PC-9 (cell line): ENCODE results near the gene ARID2. TPM values are rescaled to one million over a fixed set of nuclear protein-coding genes. Genes with fewer than 3 reads are reported as not detected.
A peak's percentile ranks its signal among the peaks of the same experiment; 100 is the strongest.

Source experiments
- BruUV-seq: library from RNA; stranded (reverse); fragments of 400-500 nt; replicated peaks from 2 replicates; lab custom pipeline; 2021; lab: Mats Ljungman, UMichigan
- CTCF ChIA-PET: fragments of 300-600 bp; sonication (Branson Sonifier 250); formaldehyde crosslinking; loops from one replicate; lab custom pipeline; 2022; ENCODE audit warnings: antibody characterized with exemption; lab: Charles Lee
- POLR2A ChIA-PET: fragments of 300-600 bp; sonication (Branson Sonifier 250); formaldehyde crosslinking; loops from one replicate; lab custom pipeline; 2022; ENCODE audit warnings: antibody characterized with exemption; ENCODE audit not compliant: unreplicated experiment; lab: Charles Lee
- DNase-seq, 2 experiments: peaks; one replicate each; pipeline versions ENCODE4 v3.0.0 to v3.0.0-alpha.2; 2015 to 2022; ENCODE audit warnings: mixed read lengths in 1 of 2
- H2AFZ ChIP-seq: fragments of 200-600 bp; sonication (generic); 2 replicates; pipeline ENCODE4 v1.8.1; 2017; ENCODE audit warnings: antibody characterized with exemption
- H3F3A ChIP-seq: fragments of 200-600 bp; sonication (generic); 2 replicates; pipeline ENCODE4 v1.8.1; 2017; ENCODE audit warnings: antibody characterized with exemption, mild to moderate bottlenecking, low read depth; ENCODE audit not compliant: insufficient read depth
- H3K27ac ChIP-seq: fragments of 200-600 bp; sonication (generic); 2 replicates; pipeline ENCODE4 v1.6.1; 2016; ENCODE audit warnings: mixed run types
- H3K27me3 ChIP-seq: fragments of 200-600 bp; sonication (generic); 2 replicates; pipeline ENCODE4 v1.6.1; 2016; ENCODE audit warnings: low read depth, mixed run types; ENCODE audit not compliant: insufficient read depth
- H3K36me3 ChIP-seq: fragments of 200-600 bp; sonication (generic); 2 replicates; pipeline ENCODE4 v1.6.1; 2016; ENCODE audit warnings: low read depth, mixed run types
- H3K4me1 ChIP-seq: fragments of 200-600 bp; sonication (generic); replicated peaks from 2 replicates; pipeline ENCODE4 v1.6.1; 2016; ENCODE audit warnings: mixed run types; ENCODE audit not compliant: insufficient read depth
- H3K4me2 ChIP-seq: fragments of 200-600 bp; sonication (generic); 2 replicates; pipeline ENCODE4 v1.6.1; 2017; ENCODE audit warnings: mixed run types
- H3K4me3 ChIP-seq: fragments of 200-600 bp; sonication (generic); 2 replicates; pipeline ENCODE4 v1.6.1; 2016; ENCODE audit warnings: mixed run types
- H3K79me2 ChIP-seq: fragments of 200-600 bp; sonication (generic); 2 replicates; pipeline ENCODE4 v1.6.1; 2017; ENCODE audit warnings: low read depth, mixed run types
- H3K9me2 ChIP-seq: fragments of 200-600 bp; sonication (generic); 2 replicates; pipeline ENCODE4 v1.8.1; 2017; ENCODE audit warnings: mild to moderate bottlenecking; ENCODE audit not compliant: insufficient read depth
- H3K9me3 ChIP-seq: fragments of 200-600 bp; sonication (generic); 2 replicates; pipeline ENCODE4 v1.8.1; 2016; ENCODE audit warnings: low read depth; ENCODE audit not compliant: insufficient read depth
- H4K20me1 ChIP-seq: fragments of 200-600 bp; sonication (generic); 2 replicates; pipeline ENCODE4 v1.8.1; 2017; ENCODE audit not compliant: insufficient read depth
- EZH2 ChIP-seq: fragments of 200-600 bp; sonication (generic); IDR thresholded peaks from 2 replicates; pipeline ENCODE4 v1.8.0; 2017; ENCODE audit warnings: antibody characterized with exemption, low read depth
- intact Hi-C: fragments of 100-400 bp; cut with micrococcal nuclease; formaldehyde crosslinking; loops from one replicate; pipeline ENCODE4 v1.10.0; 2022; ENCODE audit not compliant: unreplicated experiment
- total RNA-seq: library from RNA; stranded (reverse); gene quantifications from 2 replicates; pipeline ENCODE4 v1.2.3, GENCODE V29; 2021
- TF ChIP-seq, protein P1 (sequence below): fragments of 200-600 bp; sonication (generic); conservative IDR thresholded peaks from 2 replicates; pipeline ENCODE4 v1.6.1; 2017; ENCODE audit warnings: mixed run types, antibody characterized with exemption, mild to moderate bottlenecking, moderate library complexity

Gene ARID2
- total RNA-seq, 1 experiment from 2014 or later: 24.6 TPM

- no peak for DNase-seq
- H2AFZ ChIP-seq: peak overlapping the region; percentile 88
- H3K4me1 ChIP-seq: peaks cover 28% of the 10 kb centered on the region
- H3K4me2 ChIP-seq: peak overlapping the region; percentile 92
- ChIA-PET CTCF (no interaction called here), POLR2A (no interaction called here)
- H4K20me1 ChIP-seq: no peaks in the 10 kb centered on the region
- peak overlapping the region; percentile 75 for H3K27ac ChIP-seq
- H3F3A ChIP-seq: peaks cover 20% of the 10 kb centered on the region
- H3K9me2 ChIP-seq: no peaks in the 10 kb centered on the region
- H3K27me3 ChIP-seq: no peaks in the 10 kb centered on the region
- H3K36me3 ChIP-seq: no peaks in the 10 kb centered on the region
- H3K4me3 ChIP-seq: peak overlapping the region; percentile 98
- TSS peak; percentile 36 for BruUV-seq
- TF ChIP-seq, protein P1, sequence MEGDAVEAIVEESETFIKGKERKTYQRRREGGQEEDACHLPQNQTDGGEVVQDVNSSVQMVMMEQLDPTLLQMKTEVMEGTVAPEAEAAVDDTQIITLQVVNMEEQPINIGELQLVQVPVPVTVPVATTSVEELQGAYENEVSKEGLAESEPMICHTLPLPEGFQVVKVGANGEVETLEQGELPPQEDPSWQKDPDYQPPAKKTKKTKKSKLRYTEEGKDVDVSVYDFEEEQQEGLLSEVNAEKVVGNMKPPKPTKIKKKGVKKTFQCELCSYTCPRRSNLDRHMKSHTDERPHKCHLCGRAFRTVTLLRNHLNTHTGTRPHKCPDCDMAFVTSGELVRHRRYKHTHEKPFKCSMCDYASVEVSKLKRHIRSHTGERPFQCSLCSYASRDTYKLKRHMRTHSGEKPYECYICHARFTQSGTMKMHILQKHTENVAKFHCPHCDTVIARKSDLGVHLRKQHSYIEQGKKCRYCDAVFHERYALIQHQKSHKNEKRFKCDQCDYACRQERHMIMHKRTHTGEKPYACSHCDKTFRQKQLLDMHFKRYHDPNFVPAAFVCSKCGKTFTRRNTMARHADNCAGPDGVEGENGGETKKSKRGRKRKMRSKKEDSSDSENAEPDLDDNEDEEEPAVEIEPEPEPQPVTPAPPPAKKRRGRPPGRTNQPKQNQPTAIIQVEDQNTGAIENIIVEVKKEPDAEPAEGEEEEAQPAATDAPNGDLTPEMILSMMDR: no peak
- TF ChIP-seq EZH2: no peak
- intact Hi-C loops: no loop called here
- H3K79me2 ChIP-seq: peaks cover 67% of the 10 kb centered on the region
- no peaks in the 10 kb centered on the region for H3K9me3 ChIP-seq
Measured at GRCh38 chr12:45731190-45731775, 1.8 kb downstream of the ARID2 start.

GRCh38 chr12:45732250-45732649, 2.7 kb downstream of the ARID2 start:
- no TSS peak for BruUV-seq
- peak overlapping the region; percentile 92 for H3K4me2 ChIP-seq
- peaks cover 28% of the 10 kb centered on the region for H3K4me1 ChIP-seq
- no peak overlapping the region; the same call in 1 of the 2 replicates for H3K27ac ChIP-seq
- TF ChIP-seq, protein P1: no peak
- TF ChIP-seq EZH2: no peak
- intact Hi-C loops: no loop called here
- no peaks in the 10 kb centered on the region for H3K9me2 ChIP-seq
- H3K9me3 ChIP-seq: peaks cover under 1% of the 10 kb centered on the region; the same call in 1 of the 2 replicates
- H3F3A ChIP-seq: peaks cover 16% of the 10 kb centered on the region
- DNase-seq: no peak
- no peaks in the 10 kb centered on the region for H3K27me3 ChIP-seq
- POLR2A ChIA-PET: interaction anchor here (0.6 kb wide), 1 partner anchor 1986 kb away, joined by 3 read pairs; no protein-coding TSS in a partner anchor
- no peaks in the 10 kb centered on the region for H4K20me1 ChIP-seq
- H3K4me3 ChIP-seq: peak overlapping the region; percentile 37; the same call in 1 of the 2 replicates
- H2AFZ ChIP-seq: no peak overlapping the region
- peaks cover 67% of the 10 kb centered on the region for H3K79me2 ChIP-seq
- CTCF ChIA-PET: no interaction called here
- H3K36me3 ChIP-seq: peaks cover 8% of the 10 kb centered on the region

DNA sequence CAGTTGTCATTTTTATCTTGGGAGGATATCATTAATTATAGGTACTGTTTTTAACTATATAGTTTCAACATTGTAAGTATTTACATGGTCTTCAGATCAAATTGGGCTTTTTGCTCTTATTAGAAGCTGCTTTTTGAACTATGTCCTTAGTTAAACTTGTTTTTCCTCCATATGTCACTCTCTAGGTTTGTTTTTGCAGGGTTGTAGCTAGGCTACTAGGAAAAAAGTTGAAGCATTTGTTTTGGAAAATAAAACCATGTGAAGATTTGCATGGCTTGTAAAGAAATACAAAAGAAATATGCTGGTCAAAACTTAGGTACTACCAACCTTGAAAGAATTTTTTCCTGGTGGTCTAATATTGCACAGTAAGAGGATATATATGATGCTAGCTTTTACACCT, 3.4 kb downstream of the ARID2 start:
- no peak overlapping the region for H2AFZ ChIP-seq
- peaks cover 15% of the 10 kb centered on the region for H3K36me3 ChIP-seq
- H3F3A ChIP-seq: peaks cover 9% of the 10 kb centered on the region
- H3K4me1 ChIP-seq: peaks cover 28% of the 10 kb centered on the region
- TF ChIP-seq, protein P1: no peak
- TF ChIP-seq EZH2: no peak
- peak overlapping the region; percentile 37; the same call in 1 of the 2 replicates for H3K4me3 ChIP-seq
- peaks cover 74% of the 10 kb centered on the region for H3K79me2 ChIP-seq
- intact Hi-C loops: no loop called here
- H4K20me1 ChIP-seq: no peaks in the 10 kb centered on the region
- H3K27me3 ChIP-seq: no peaks in the 10 kb centered on the region
- H3K4me2 ChIP-seq: peak overlapping the region; percentile 92
- CTCF ChIA-PET: no interaction called here
- H3K9me3 ChIP-seq: peaks cover 6% of the 10 kb centered on the region; the same call in 1 of the 2 replicates
- POLR2A ChIA-PET: interaction anchor here (0.6 kb wide), 1 partner anchor 33 kb away, joined by 4 read pairs; no protein-coding TSS in a partner anchor
- no peak for DNase-seq
- no TSS peak for BruUV-seq
- H3K27ac ChIP-seq: no peak overlapping the region
- no peaks in the 10 kb centered on the region for H3K9me2 ChIP-seq
